CD4-positive, alpha-beta memory T cell (primary cell): ENCODE data around the gene HEATR3. TPM values are rescaled to one million over a fixed set of nuclear protein-coding genes. Genes with fewer than 3 reads are reported as not detected.

Source experiments
- CTCF ChIA-PET: fragments of 350-600 bp; sonication (Branson Sonifier 250); formaldehyde crosslinking; loops from one replicate; lab custom pipeline; 2021; ENCODE audit warnings: inconsistent platforms; ENCODE audit not compliant: partially characterized antibody; lab: Charles Lee
- POLR2A ChIA-PET: fragments of 350-600 bp; sonication (Branson Sonifier 250); formaldehyde crosslinking; loops from one replicate; lab custom pipeline; 2021; ENCODE audit not compliant: partially characterized antibody; lab: Charles Lee
- DNase-seq, 5 donors: peaks; one replicate each; pipeline versions ENCODE4 v3.0.0 to v3.0.0-alpha.2; 2020 to 2022; ENCODE audit warnings: mixed read lengths in 1 of 5
- H3K27ac ChIP-seq: one replicate; pipeline ENCODE4 v1.7.0; 2013; ENCODE audit warnings: low read depth, low read length
- H3K27me3 ChIP-seq: 2 replicates; pipeline ENCODE4 v1.7.0; 2013; ENCODE audit warnings: mild to moderate bottlenecking, low read length, moderate library complexity; ENCODE audit not compliant: insufficient read depth
- H3K36me3 ChIP-seq: 2 replicates; pipeline ENCODE4 v1.7.0; 2013; ENCODE audit warnings: mild to moderate bottlenecking, low read length, moderate library complexity; ENCODE audit not compliant: insufficient read depth
- H3K4me1 ChIP-seq: 2 replicates; pipeline ENCODE4 v1.7.0; 2013; ENCODE audit warnings: mild to moderate bottlenecking, low read length, moderate library complexity; ENCODE audit not compliant: insufficient read depth
- H3K4me3 ChIP-seq, 2 donors: one replicate each; pipeline ENCODE4 v1.7.0; 2013; ENCODE audit warnings: low read length in 2 of 2, mild to moderate bottlenecking in 1 of 2
- H3K9me3 ChIP-seq, 2 donors: one replicate each; pipeline ENCODE4 v1.7.0; 2013; ENCODE audit warnings: low read length in 2 of 2, control low read depth in 1 of 2; ENCODE audit not compliant: control insufficient read depth in 1 of 2
- H3K27ac Mint-ChIP-seq, 7 donors: one replicate each; pipeline ENCODE4 v1.8.0; 2020 to 2021; ENCODE audit warnings: mixed read lengths in 7 of 7, mild to moderate bottlenecking in 6 of 7, inconsistent platforms in 3 of 7, moderate library complexity in 3 of 7
- H3K27me3 Mint-ChIP-seq, 2 donors: one replicate each; pipeline ENCODE4 v1.8.0; 2020 to 2021; ENCODE audit warnings: mixed read lengths in 2 of 2
- H3K36me3 Mint-ChIP-seq, 2 donors: one replicate each; pipeline ENCODE4 v1.8.0; 2020 to 2021; ENCODE audit warnings: mixed read lengths in 2 of 2, inconsistent platforms in 1 of 2, mild to moderate bottlenecking in 1 of 2
- H3K4me1 Mint-ChIP-seq, 4 donors: one replicate each; pipeline ENCODE4 v1.8.0; 2020 to 2021; ENCODE audit warnings: mixed read lengths in 4 of 4, mild to moderate bottlenecking in 1 of 4
- H3K4me3 Mint-ChIP-seq, 8 donors: one replicate each; pipeline ENCODE4 v1.8.0; 2020 to 2021; ENCODE audit warnings: mixed read lengths in 8 of 8, mild to moderate bottlenecking in 7 of 8, moderate library complexity in 6 of 8, inconsistent platforms in 3 of 8
- H3K9me3 Mint-ChIP-seq, 8 donors: one replicate each; pipeline ENCODE4 v1.8.0; 2020 to 2021; ENCODE audit warnings: mixed read lengths in 8 of 8, mild to moderate bottlenecking in 5 of 8, inconsistent platforms in 3 of 8, moderate library complexity in 1 of 8
- intact Hi-C: fragments of 100-400 bp; cut with micrococcal nuclease; formaldehyde crosslinking; loops from one replicate; pipeline ENCODE4 v1.15.1; 2023
- polyA plus RNA-seq, 2 donors: library from polyadenylated mRNA; unstranded; fragments of 300-500 nt; fragmentation: Illumina TruSeq; gene quantifications; one replicate each; pipeline ENCODE4 v1.2.3, GENCODE V29; 2021
- total RNA-seq, 2 experiments: library from RNA; stranded (reverse); gene quantifications; one replicate each; pipeline ENCODE4 v1.2.3, GENCODE V29; 2021

The HEATR3 gene
- total and polyA plus RNA-seq, 4 experiments from 2014 or later, result 3.2 to 25.6 (median 13.1) TPM

GRCh38 chr16:50155925-50156324 is 90.2 kb downstream of the HEATR3 start:
- H3K4me3 ChIP-seq, result peak overlapping the region in 1 of 2 donors; percentile 73
- POLR2A ChIA-PET, result interaction anchor here (1.0 to 1.4 kb wide), 2 partner anchors 14 to 131 kb away, joined by 3 to 6 read pairs; partner anchors contain the start of gene CNEP1R1
- no peaks in the 10 kb centered on the region for H3K27me3 Mint-ChIP-seq

More at GRCh38 chr16:50155925-50156324, 90.2 kb downstream of the HEATR3 start:
- Mint-ChIP-seq H3K27ac (peak overlapping the region; percentile 79 to 96 (median 85)), H3K9me3 (no peaks in the 10 kb centered on the region), H3K4me1 (peaks cover 44 to 70% (median 58%) of the 10 kb centered on the region in 4 donors), H3K4me3 (peak overlapping the region; percentile 78 to 97 (median 89)), H3K36me3 (peaks cover 9 to 32% of the 10 kb centered on the region in 2 donors)
- Histone ChIP-seq H3K27ac (no peak overlapping the region), H3K27me3 (no peaks in the 10 kb centered on the region), H3K36me3 (no peaks in the 10 kb centered on the region), H3K4me1 (peaks cover 73% of the 10 kb centered on the region), H3K9me3 (no peaks in the 10 kb centered on the region)
- CTCF ChIA-PET, result interaction anchor here (0.7 to 3.5 kb wide), 4 partner anchors 9 to 131 kb away, joined by 3 to 12 read pairs (median 7); partner anchors contain the start of gene CNEP1R1
- no peak for DNase-seq
- intact Hi-C loops, result no loop called here

Other genes starting within 250 kb of the HEATR3 start
- gene ZNF423, start 209.9 kb upstream of the HEATR3 start, total RNA-seq, result not detected
- not detected for gene ZNF423, start 209.9 kb upstream of the HEATR3 start, polyA plus RNA-seq
- gene CNEP1R1, start 40.7 kb upstream of the HEATR3 start, total RNA-seq, result 10 to 100 TPM; 34.2 to 40.8 TPM
- gene CNEP1R1, start 40.7 kb upstream of the HEATR3 start, polyA plus RNA-seq, result 10 to 100 TPM; 19.2 to 21.0 TPM
- gene TENT4B, start 87.3 kb downstream of the HEATR3 start, total RNA-seq, result 10 to 100 TPM; 22.4 to 23.5 TPM
- 1 to 10 TPM; 2.7 to 8.1 TPM for gene TENT4B, start 87.3 kb downstream of the HEATR3 start, polyA plus RNA-seq
- 100 to 1,000 TPM; 230 to 235 TPM for gene ADCY7, start 200.6 kb downstream of the HEATR3 start, total RNA-seq
- 10 to 100 TPM; 34.8 to 69.7 TPM for gene ADCY7, start 200.6 kb downstream of the HEATR3 start, polyA plus RNA-seq